ENCODE data around the gene TMEM94.
A peak's percentile ranks its signal among the peaks of the same experiment; 100 is the strongest.
"Not testable (repeated sequence)": the region's sequence is repeated elsewhere in the genome, so short reads cannot be mapped to it uniquely, and the experiment has no call there.

TMEM94 gene

GRCh38 chr17:75511270-75511609 lies 54.8 kb downstream of the TMEM94 start:
- no peak for DNase-seq (ENCODE audit: low spot score)

GRCh38 chr17:75511610-75512575 lies 55.5 kb downstream of the TMEM94 start:
- DNase-seq (ENCODE audit: low spot score): no peak

- no peak for DNase-seq (ENCODE audit: low spot score)
Observed at GRCh38 chr17:75512926-75513640, 56.6 kb downstream of the TMEM94 start.

- no peak for DNase-seq (ENCODE audit: low spot score)
Observed at GRCh38 chr17:75513641-75514000, 57.2 kb downstream of the TMEM94 start.

- DNase-seq (ENCODE audit: low spot score): no peak
Observed at GRCh38 chr17:75514299-75514918, 58.0 kb downstream of the TMEM94 start.

DNA sequence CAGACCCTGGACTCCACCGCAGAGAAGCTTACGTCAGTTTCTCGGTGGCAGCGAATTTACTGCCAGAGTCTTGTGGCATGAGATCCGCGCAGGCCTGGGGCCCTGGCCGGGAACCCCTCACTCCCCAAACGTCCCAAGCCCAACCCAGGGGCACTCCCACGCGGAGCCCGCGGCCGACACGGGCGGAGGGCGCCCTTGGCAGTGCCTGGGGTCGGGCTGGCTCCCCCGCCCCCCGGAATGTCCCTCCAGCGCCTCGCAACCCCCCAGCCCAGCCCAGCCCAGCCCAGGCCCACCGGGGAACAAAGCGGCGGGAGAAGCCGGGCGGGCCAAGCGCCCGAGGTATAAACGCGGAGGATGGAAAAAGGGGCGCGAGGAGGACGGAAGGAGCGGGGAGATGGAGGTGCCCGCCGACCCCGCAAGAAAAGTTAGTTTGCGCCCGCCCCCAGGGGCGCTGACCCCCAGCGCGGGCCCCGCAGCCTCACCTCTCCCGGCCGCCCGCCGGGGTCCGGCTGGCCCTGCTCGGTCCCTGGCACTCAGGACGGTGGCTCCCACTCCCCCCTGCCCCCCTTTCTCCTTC lies 58.6 kb downstream of the TMEM94 start:
- no peak for DNase-seq (ENCODE audit: low spot score)

- peak; percentile 63 for DNase-seq (ENCODE audit: low spot score)
Observed at GRCh38 chr17:75515496-75516254, 59.2 kb downstream of the TMEM94 start, which contains the start of gene CASKIN2. CASKIN2 (minus strand) TSS chr17:75515537; CDS start chr17:75513804, 1,733 bp downstream.

- DNase-seq (ENCODE audit: low spot score): peak; percentile 93
Observed at GRCh38 chr17:75516255-75516618, 59.8 kb downstream of the TMEM94 start, which contains the start of gene TSEN54. TSEN54 (plus strand) TSS chr17:75516528; CDS start chr17:75516561, 33 bp downstream.

DNA sequence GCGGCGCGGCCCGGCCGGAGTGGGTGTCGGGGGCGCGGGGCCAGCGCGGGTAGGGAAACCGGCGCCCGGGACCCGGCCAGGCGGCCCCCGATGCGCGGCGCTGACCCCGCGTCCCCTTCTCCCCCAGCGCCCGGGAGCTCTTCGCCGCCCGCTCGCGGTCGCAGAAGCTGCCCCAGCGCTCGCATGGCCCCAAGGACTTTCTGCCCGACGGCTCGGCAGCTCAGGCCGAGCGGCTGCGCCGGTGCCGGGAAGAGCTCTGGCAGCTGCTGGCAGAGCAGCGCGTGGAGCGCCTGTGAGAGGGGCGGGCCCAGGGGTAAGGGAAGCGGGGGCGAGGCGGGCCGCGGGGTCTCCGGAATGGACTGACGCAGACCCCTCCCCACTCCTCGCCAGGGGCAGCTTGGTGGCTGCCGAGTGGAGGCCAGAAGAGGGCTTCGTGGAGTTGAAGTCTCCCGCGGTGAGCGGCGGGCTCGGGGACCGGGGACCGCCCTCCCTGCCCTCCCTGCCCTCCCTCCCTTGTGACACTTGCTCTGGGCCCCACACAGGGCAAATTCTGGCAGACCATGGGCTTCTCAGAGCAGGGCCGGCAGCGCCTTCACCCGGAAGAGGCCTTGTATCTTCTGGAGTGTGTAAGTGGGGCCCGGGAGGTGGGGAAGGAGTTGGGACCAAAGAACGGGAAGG lies 60.3 kb downstream of the TMEM94 start:
- no peak for DNase-seq (ENCODE audit: low spot score)

DNA sequence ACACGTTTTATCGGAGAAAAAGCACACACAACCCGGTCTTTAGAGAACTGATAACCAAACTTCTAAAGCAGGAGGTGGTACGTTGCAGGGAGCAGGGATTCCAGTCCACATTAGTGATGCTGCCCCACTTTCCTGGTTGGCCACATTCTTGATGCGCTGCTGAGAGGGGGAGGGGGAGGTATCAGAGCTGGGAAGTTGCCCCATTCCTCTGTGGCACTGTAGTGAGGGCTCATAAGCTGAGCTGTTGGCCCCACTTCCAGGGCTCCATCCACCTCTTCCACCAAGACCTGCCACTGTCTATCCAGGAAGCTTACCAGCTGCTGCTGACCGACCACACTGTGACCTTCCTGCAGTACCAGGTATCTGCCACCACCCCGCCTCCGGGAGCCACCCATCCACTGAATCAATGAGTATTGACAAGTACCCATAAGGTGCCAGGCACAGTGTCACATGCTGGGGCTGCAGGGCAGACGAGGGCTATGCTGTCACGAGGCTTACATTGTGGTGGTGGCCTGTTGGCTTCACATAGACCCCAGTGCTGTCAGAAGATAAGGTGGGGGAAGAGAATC lies 60.9 kb downstream of the TMEM94 start:
- DNase-seq (ENCODE audit: low spot score): peak; percentile 29

GRCh38 chr17:75518201-75518600 lies 61.8 kb downstream of the TMEM94 start:
- peak; percentile 50 for DNase-seq (ENCODE audit: low spot score)

DNA sequence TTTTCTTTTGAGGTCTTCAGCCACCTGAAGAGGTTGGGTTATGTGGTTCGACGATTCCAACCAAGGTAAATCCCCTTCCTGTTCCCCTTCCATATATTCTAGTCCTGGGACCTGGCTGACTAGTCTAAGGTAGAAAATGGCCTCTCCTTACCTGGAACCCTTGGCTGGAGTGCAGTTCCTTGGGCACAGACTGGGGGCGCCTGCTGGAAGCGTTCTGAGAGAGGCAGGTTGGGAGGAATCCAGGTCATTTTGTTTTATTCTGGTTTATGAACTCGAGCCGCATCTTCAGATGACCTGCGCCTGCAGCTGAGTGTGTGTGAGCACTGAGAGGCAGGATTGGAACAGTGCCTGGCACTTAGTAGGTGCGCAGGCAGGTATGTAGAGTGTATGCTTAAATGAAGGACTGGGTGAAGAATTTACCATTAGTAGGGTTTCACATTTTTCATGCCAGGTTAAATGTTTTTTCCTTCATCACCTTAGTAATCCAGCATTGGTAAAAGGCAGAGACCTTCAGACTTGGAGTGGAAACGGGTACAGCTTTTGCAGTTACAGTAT lies 62.6 kb downstream of the TMEM94 start:
- DNase-seq (ENCODE audit: low spot score): no peak

DNA sequence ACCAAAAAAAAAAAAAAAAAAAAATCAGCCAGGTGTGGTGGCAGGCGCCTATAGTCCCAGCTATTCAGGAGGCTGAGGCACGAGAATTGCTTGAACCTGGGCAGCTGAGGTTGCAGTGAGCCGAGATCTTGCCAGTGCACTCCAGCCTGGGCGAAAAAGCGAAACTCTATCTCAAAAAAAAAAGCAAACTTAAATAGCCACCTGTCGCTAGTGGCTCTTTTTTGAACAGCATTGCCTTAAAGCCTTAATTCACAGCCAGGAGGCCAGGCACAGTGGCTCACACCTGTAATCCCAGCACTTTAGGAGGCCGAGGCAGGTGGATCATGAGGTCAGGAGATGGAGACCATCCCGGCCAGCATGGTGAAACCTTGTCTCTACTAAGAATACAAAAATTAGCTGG lies 64.0 kb downstream of the TMEM94 start:
- not testable (repeated sequence) for DNase-seq (ENCODE audit: low spot score)

DNA sequence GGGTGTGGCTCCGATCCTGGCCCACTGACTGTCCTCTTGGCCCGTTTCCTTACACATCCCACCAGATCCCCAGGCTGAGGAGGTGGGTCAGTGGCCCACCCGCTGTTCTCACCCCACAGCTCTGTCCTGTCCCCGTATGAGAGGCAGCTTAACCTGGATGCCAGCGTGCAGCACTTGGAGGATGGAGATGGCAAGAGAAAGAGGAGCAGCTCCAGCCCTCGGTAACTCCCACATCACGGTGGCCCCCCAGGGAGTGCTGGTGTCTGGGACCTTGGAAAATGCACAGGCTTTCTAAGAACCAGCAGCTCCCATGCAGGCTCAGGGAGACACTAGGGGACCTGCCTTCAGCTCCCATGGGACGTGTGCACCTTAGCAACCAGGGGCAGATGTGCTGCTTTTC lies 64.9 kb downstream of the TMEM94 start:
- DNase-seq (ENCODE audit: low spot score): no peak

DNA sequence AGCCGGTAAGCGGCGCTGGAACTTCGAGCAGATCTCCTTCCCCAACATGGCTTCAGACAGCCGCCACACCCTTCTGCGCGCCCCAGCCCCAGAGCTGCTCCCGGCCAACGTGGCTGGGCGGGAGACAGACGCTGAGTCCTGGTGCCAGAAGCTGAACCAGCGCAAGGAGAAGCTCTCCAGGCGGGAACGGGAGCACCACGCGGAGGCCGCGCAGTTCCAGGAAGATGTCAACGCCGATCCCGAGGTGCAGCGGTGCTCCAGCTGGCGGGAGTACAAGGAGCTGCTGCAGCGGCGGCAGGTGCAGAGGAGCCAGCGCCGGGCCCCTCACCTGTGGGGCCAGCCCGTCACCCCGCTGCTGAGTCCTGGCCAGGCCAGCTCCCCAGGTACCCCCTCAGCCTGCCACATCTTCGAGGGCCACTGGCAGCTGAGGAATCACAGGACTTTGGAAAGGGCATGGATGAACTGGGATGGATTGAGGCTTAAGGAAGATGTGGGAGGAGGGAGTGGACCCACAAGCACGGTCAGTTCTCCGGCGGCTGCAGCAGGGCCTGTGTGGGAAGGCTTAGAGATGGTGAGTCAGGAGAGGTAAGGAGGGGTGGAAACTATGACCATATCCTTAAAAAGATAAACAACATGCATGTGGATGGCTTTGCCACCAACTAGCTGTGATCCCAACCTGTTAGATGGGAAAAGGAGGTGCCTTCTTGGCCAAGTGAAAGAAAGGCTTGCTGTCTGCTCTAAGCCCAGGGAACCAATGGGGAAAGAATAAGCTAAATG lies 65.7 kb downstream of the TMEM94 start:
- no peak for DNase-seq (ENCODE audit: low spot score)

- DNase-seq (ENCODE audit: low spot score): no peak
Observed at GRCh38 chr17:75523647-75524046, 67.2 kb downstream of the TMEM94 start.

- no peak for DNase-seq (ENCODE audit: low spot score)
Observed at GRCh38 chr17:75524269-75524969, 68.0 kb downstream of the TMEM94 start.

DNA sequence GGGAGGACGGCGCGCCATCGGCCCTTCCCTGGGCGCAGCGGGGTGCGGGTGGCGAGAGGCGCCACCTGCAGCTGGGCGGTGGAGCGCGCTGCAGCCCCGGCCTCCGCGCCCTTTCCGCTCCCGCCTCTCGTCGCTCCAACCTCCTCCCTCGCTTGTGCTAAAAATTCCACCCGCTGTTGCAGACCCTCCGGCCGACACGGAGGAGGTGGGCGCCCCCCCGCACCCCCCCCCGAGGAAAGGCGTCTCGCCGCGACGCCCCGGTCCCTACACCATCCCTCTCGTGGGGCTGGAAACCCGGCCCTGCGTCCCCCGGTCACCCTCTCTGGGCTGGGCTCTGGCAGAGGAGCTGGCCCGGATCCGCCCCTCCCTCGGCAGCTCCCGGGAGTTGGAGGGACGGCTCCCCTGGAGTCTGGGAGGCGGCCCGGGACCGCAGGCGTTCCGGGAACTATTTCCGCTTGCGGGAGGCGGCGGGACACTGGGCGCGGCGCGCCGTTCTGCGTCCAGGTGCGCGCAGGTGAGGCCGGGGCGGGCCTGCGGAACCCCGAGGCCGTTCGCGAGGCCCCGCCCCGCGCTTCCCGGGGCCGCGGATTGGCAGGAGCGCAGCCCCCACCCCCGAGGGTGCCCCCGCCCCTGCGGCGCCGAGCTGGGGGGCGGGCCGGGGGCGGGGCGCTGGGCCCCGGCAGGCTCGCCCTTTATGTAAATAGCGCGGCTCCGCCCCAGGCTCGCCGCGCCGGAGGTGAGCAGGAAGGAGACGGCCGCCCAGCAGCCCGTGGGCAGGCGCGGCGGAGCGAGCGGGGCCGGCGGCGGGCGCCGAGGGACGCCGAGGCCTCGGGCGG lies 68.8 kb downstream of the TMEM94 start, which contains the start of gene LLGL2:
LLGL2 (plus strand) TSS at position 728 of the 836 bp plus-strand sequence. CDS start 17,730 bp downstream, outside the sequence.
- peak; percentile 86 for DNase-seq (ENCODE audit: low spot score)

Measured in CD4-positive, alpha-beta T cell treated with Interleukin-15 for 4 hours (primary cell).